Measurements from ENCODE around the gene NEMP1.

NEMP1 gene

GRCh38 chr12:57047981-57048380 lies 30.6 kb downstream of the NEMP1 start:
- ChIA-PET CTCF (interaction anchor here (0.7 to 1.1 kb wide), 3 partner anchors 13 to 57 kb away, joined by 3 read pairs; no protein-coding TSS in a partner anchor), POLR2A (ENCODE audit: low non-redundant PET) (no interaction called here)
- no peak overlapping the region for H3K27ac ChIP-seq
- no peak for DNase-seq (ENCODE audit: low spot score)
- no peak for TF ChIP-seq CTCF (conservative IDR thresholded peaks at IDR 0.05; ENCODE audit: low read depth)

- ChIA-PET POLR2A (ENCODE audit: low non-redundant PET) (no interaction called here), CTCF (interaction anchor here (0.7 to 1.1 kb wide), 2 partner anchors 13 to 58 kb away, joined by 3 read pairs; no protein-coding TSS in a partner anchor)
- no peak overlapping the region for H3K27ac ChIP-seq
- DNase-seq (ENCODE audit: low spot score): no peak
- TF ChIP-seq CTCF (conservative IDR thresholded peaks at IDR 0.05; ENCODE audit: low read depth): no peak
Measured at GRCh38 chr12:57046947-57047890, 31.4 kb downstream of the NEMP1 start.

- no peak for TF ChIP-seq CTCF (conservative IDR thresholded peaks at IDR 0.05; ENCODE audit: low read depth)
- H3K27ac ChIP-seq: no peak overlapping the region
- DNase-seq (ENCODE audit: low spot score): no peak
- ChIA-PET CTCF (no interaction called here), POLR2A (ENCODE audit: low non-redundant PET) (no interaction called here)
Measured at GRCh38 chr12:57046086-57046791, 32.4 kb downstream of the NEMP1 start.

GRCh38 chr12:57044889-57045288 lies 33.7 kb downstream of the NEMP1 start:
- H3K27ac ChIP-seq: no peak overlapping the region
- CTCF ChIA-PET: no interaction called here
- TF ChIP-seq CTCF (conservative IDR thresholded peaks at IDR 0.05; ENCODE audit: low read depth): no peak
- POLR2A ChIA-PET (ENCODE audit: low non-redundant PET): no interaction called here
- DNase-seq (ENCODE audit: low spot score): no peak

GRCh38 chr12:57044468-57044867 lies 34.1 kb downstream of the NEMP1 start:
- DNase-seq (ENCODE audit: low spot score): no peak
- no peak overlapping the region for H3K27ac ChIP-seq
- ChIA-PET CTCF (no interaction called here), POLR2A (ENCODE audit: low non-redundant PET) (no interaction called here)
- TF ChIP-seq CTCF (conservative IDR thresholded peaks at IDR 0.05; ENCODE audit: low read depth): no peak

- no peak for TF ChIP-seq CTCF (conservative IDR thresholded peaks at IDR 0.05; ENCODE audit: low read depth)
- no peak overlapping the region for H3K27ac ChIP-seq
- no peak for DNase-seq (ENCODE audit: low spot score)
- ChIA-PET CTCF (interaction anchor here (0.6 kb wide), 1 partner anchor 20 kb away, joined by 4 read pairs; no protein-coding TSS in a partner anchor), POLR2A (ENCODE audit: low non-redundant PET) (no interaction called here)
Measured at GRCh38 chr12:57042695-57043094, 35.9 kb downstream of the NEMP1 start.

Measured in RWPE1 (cell line).